Measurements from ENCODE around the gene FLII.

The FLII gene

GRCh38 chr17:18235743-18236256 lies 22.7 kb downstream of the FLII start:
- DNase-seq (ENCODE audit: low read depth) = no peak
- no peak for TF ChIP-seq CTCF (IDR thresholded peaks at IDR 0.05; ENCODE audit: low read depth, low read length, missing control alignments)
- H3K4me3 ChIP-seq (ENCODE audit: low read depth, low read length) = no peak overlapping the region

DNA sequence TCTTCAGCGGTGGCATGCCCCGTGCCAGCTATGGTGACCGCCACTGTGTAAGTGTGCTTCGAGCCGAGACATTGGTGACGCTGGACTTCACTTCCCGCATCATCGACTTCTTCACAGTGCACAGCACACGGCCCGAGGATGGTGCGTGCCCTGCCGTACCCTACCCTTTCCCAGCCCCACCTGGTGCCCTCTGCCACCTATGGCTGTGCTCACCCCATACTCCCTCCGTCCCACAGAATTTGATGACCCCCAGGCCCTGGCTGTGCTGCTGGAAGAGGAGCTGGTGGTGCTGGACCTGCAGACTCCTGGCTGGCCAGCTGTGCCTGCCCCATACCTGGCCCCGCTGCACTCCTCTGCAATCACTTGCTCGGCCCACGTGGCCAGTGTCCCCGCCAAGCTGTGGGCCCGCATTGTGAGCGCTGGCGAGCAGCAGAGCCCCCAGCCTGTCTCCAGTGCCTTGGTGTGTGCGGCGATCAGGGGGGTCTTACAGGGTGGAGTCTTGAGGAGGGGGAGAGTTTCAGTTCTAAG lies 23.6 kb downstream of the FLII start:
- H3K4me3 ChIP-seq (ENCODE audit: low read depth, low read length) = no peak overlapping the region
- no peak for DNase-seq (ENCODE audit: low read depth)
- TF ChIP-seq CTCF (IDR thresholded peaks at IDR 0.05; ENCODE audit: low read depth, low read length, missing control alignments) = no peak

DNA sequence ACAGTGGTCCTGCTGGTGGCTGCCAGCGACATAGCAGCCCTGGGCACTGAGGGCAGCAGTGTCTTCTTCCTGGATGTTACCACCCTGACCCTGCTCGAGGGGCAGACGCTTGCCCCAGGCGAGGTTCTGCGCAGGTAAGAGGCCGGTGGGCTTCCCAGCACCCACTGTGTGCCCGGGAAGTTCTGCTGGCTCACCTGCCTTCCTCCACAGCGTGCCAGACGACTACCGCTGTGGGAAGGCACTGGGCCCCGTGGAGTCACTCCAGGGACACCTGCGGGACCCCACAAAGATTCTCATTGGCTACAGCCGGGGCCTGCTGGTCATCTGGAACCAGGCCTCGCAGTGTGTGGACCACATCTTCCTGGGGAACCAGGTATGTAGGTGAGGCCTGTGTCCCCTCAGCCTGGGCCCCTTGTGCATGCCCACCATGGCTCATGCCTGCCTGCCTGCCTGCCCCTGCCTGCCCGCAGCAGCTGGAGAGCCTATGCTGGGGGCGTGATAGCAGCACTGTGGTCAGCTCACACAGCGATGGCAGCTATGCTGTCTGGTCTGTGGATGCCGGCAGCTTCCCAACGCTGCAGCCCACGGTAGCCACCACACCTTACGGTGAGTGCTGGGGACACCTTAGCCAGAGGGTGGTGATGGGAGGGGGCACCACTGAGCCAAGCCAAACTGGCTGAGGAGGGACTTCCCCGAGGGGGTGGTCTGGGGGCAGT lies 24.6 kb downstream of the FLII start:
- no peak for DNase-seq (ENCODE audit: low read depth)
- TF ChIP-seq CTCF (IDR thresholded peaks at IDR 0.05; ENCODE audit: low read depth, low read length, missing control alignments) = no peak
- no peak overlapping the region for H3K4me3 ChIP-seq (ENCODE audit: low read depth, low read length)

DNA sequence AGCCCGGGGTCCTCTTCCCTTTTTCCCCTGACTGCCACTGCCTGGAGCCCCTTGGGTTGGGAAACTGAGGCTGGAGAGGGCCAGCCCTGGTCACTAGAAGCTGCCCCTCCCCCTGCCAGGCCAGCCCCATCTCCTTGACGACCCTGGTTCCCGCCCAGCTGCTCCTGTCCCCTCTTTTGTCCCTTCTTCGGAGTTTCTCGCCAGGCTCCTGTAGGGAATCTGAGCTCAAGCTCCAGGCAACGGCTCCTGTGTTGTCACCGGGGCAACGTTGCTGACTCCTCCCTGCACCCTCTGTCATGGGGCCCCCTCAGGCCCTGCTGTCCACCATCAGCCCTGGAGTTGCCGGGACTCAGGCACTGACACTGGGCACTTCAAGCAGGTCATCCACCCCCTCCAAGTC lies 27.4 kb downstream of the FLII start:
- H3K4me3 ChIP-seq (ENCODE audit: low read depth, low read length) = no peak overlapping the region
- no peak for DNase-seq (ENCODE audit: low read depth)

GRCh38 chr17:18230288-18231141 lies 28.0 kb downstream of the FLII start:
- no peak for TF ChIP-seq CTCF (IDR thresholded peaks at IDR 0.05; ENCODE audit: low read depth, low read length, missing control alignments)
- DNase-seq (ENCODE audit: low read depth) = no peak
- no peak overlapping the region for H3K4me3 ChIP-seq (ENCODE audit: low read depth, low read length)

More for the DNA sequence above, 27.4 kb downstream of the FLII start:
- TF ChIP-seq CTCF (IDR thresholded peaks at IDR 0.05; ENCODE audit: low read depth, low read length, missing control alignments) = no peak

- no peak overlapping the region for H3K4me3 ChIP-seq (ENCODE audit: low read depth, low read length)
- DNase-seq (ENCODE audit: low read depth) = no peak
- TF ChIP-seq CTCF (IDR thresholded peaks at IDR 0.05; ENCODE audit: low read depth, low read length, missing control alignments) = no peak
Measured at GRCh38 chr17:18229771-18230170, 28.8 kb downstream of the FLII start.

Data from GM12864 (cell line).